SK-N-SH treated with all-trans-retinoic acid at 6 μM for 48 hours (cell line): ENCODE measurements around the gene FANCD2.
A peak's percentile ranks its signal among the peaks of the same experiment; 100 is the strongest.

ENCODE experiments used
- ATAC-seq: fragments of 200-7000 bp; cut with Tn5 transposase; 3 replicates; pipeline ENCODE4 v1.9.1; 2020; ENCODE audit warnings: mild to moderate bottlenecking, moderate library complexity
- BACH2 ChIP-seq: fragments of 250-450 bp; sonication (Bioruptor Pico); IDR thresholded peaks from 2 replicates; pipeline ENCODE4 v1.9.0; 2021; ENCODE audit warnings: mild to moderate bottlenecking, borderline replicate concordance
- CREB5 ChIP-seq: fragments of 250-450 bp; sonication (Bioruptor Pico); IDR thresholded peaks from 2 replicates; pipeline ENCODE4 v1.5.1; 2020; ENCODE audit warnings: low read depth, mild to moderate bottlenecking, moderate library complexity
- CSDC2 ChIP-seq: fragments of 250-450 bp; sonication (Bioruptor Pico); IDR thresholded peaks from 2 replicates; pipeline ENCODE4 v1.5.0; 2020; ENCODE audit warnings: mild to moderate bottlenecking, moderate library complexity
- CSRNP3 ChIP-seq: fragments of 250-450 bp; sonication (Bioruptor Pico); IDR thresholded peaks from 2 replicates; pipeline ENCODE4 v1.5.1; 2021; ENCODE audit warnings: mild to moderate bottlenecking, moderate library complexity
- ESRRG ChIP-seq: fragments of 250-450 bp; sonication (Bioruptor Pico); IDR thresholded peaks from 2 replicates; pipeline ENCODE4 v1.6.1; 2021; ENCODE audit warnings: mild to moderate bottlenecking
- GLIS3 ChIP-seq: fragments of 250-450 bp; sonication (Bioruptor Pico); IDR thresholded peaks from 2 replicates; pipeline ENCODE4 v1.5.0; 2020; ENCODE audit warnings: mild to moderate bottlenecking, moderate library complexity
- ISL1 ChIP-seq: fragments of 250-450 bp; sonication (Bioruptor Pico); IDR thresholded peaks from 2 replicates; pipeline ENCODE4 v2.1.2; 2022; ENCODE audit warnings: mild to moderate bottlenecking, moderate library complexity
- OSR1 ChIP-seq: fragments of 250-450 bp; sonication (Bioruptor Pico); IDR thresholded peaks from 2 replicates; pipeline ENCODE4 v1.8.0; 2022; ENCODE audit warnings: moderate library complexity, mild to moderate bottlenecking, inconsistent platforms
- PATZ1 ChIP-seq: fragments of 250-450 bp; sonication (Bioruptor Pico); IDR thresholded peaks from 2 replicates; pipeline ENCODE4 v1.8.0; 2020; ENCODE audit warnings: mild to moderate bottlenecking, moderate library complexity, borderline replicate concordance
- POU6F1 ChIP-seq: fragments of 250-450 bp; sonication (Bioruptor Pico); IDR thresholded peaks from 2 replicates; pipeline ENCODE4 v1.8.0; 2021; ENCODE audit warnings: low read depth, mild to moderate bottlenecking, moderate library complexity, borderline replicate concordance
- PPARA ChIP-seq: fragments of 250-450 bp; sonication (Bioruptor Pico); IDR thresholded peaks from 2 replicates; pipeline ENCODE4 v1.5.0; 2020; ENCODE audit warnings: mild to moderate bottlenecking, borderline replicate concordance
- RARB ChIP-seq: fragments of 250-450 bp; sonication (Bioruptor Pico); IDR thresholded peaks from 2 replicates; pipeline ENCODE4 v1.8.0; 2021; ENCODE audit warnings: mild to moderate bottlenecking, moderate library complexity
- SNAI2 ChIP-seq: fragments of 250-450 bp; sonication (Bioruptor Pico); IDR thresholded peaks from 2 replicates; pipeline ENCODE4 v1.5.0; 2020; ENCODE audit warnings: mild to moderate bottlenecking, moderate library complexity
- TCF4 ChIP-seq: fragments of 250-450 bp; sonication (Bioruptor Pico); IDR thresholded peaks from 2 replicates; pipeline ENCODE4 v1.8.0; 2021; ENCODE audit warnings: mild to moderate bottlenecking, moderate library complexity, borderline replicate concordance
- TOX ChIP-seq: fragments of 250-450 bp; sonication (Bioruptor Pico); IDR thresholded peaks from 2 replicates; pipeline ENCODE4 v1.8.0; 2021; ENCODE audit warnings: mild to moderate bottlenecking, moderate library complexity, borderline replicate concordance
- ZC3H10 ChIP-seq: fragments of 250-450 bp; sonication (Bioruptor Pico); IDR thresholded peaks from 2 replicates; pipeline ENCODE4 v1.5.1; 2021; ENCODE audit warnings: mild to moderate bottlenecking, moderate library complexity
- ZFP3 ChIP-seq: fragments of 250-450 bp; sonication (Bioruptor Pico); IDR thresholded peaks from 2 replicates; pipeline ENCODE4 v1.5.0; 2020; ENCODE audit warnings: mild to moderate bottlenecking, moderate library complexity
- ZFP30 ChIP-seq: fragments of 450-650 bp; formaldehyde crosslinking; IDR thresholded peaks from 2 replicates; pipeline ENCODE4 v1.5.0; 2022; ENCODE audit warnings: mild to moderate bottlenecking, moderate library complexity
- ZNF565 ChIP-seq: fragments of 450-650 bp; formaldehyde crosslinking; conservative IDR thresholded peaks from 2 replicates; pipeline ENCODE4 v1.5.0; 2020; ENCODE audit warnings: low read depth, mild to moderate bottlenecking, moderate library complexity
- ZNF70 ChIP-seq: fragments of 450-650 bp; formaldehyde crosslinking; IDR thresholded peaks from 2 replicates; pipeline ENCODE4 v1.5.0; 2020; ENCODE audit warnings: mild to moderate bottlenecking, moderate library complexity
- ZNF8 ChIP-seq: fragments of 450-650 bp; formaldehyde crosslinking; IDR thresholded peaks from 2 replicates; pipeline ENCODE4 v1.5.0; 2020; ENCODE audit warnings: mild to moderate bottlenecking, moderate library complexity

Gene FANCD2

GRCh38 chr3:9978710-9979305 lies 47.4 kb upstream of the FANCD2 start (continued):
- TF ChIP-seq ZFP30 (CRISPR knock-in tag) (no peak), SNAI2 (CRISPR knock-in tag) (no peak), ZNF8 (CRISPR knock-in tag) (no peak), ZFP3 (no peak), RARB (no peak)

- no peak for ATAC-seq
- TF ChIP-seq ZFP3 (no peak), CSRNP3 (CRISPR knock-in tag) (no peak), OSR1 (CRISPR knock-in tag) (no peak), SNAI2 (CRISPR knock-in tag) (no peak), ZNF70 (CRISPR knock-in tag) (no peak), GLIS3 (CRISPR knock-in tag) (no peak)
These were observed 46.0 kb upstream of the FANCD2 start for GRCh38 chr3:9980251-9980650.

- TF ChIP-seq BACH2 (CRISPR knock-in tag), result no peak
- no peak for TF ChIP-seq ZNF565 (CRISPR knock-in tag)
- TF ChIP-seq CSDC2, result no peak
- no peak for TF ChIP-seq POU6F1 (CRISPR knock-in tag)
- TF ChIP-seq GLIS3 (CRISPR knock-in tag), result no peak
- no peak for TF ChIP-seq ISL1 (CRISPR knock-in tag)
- no peak for TF ChIP-seq CSRNP3 (CRISPR knock-in tag)
- no peak for TF ChIP-seq ZC3H10 (CRISPR knock-in tag)
- TF ChIP-seq PPARA (CRISPR knock-in tag), result no peak
- TF ChIP-seq SNAI2 (CRISPR knock-in tag), result no peak
- no peak for TF ChIP-seq ESRRG (CRISPR knock-in tag)
- TF ChIP-seq PATZ1, result no peak
- no peak for TF ChIP-seq TCF4 (CRISPR knock-in tag)
- no peak for TF ChIP-seq OSR1 (CRISPR knock-in tag)
- TF ChIP-seq ZFP3, result no peak
- TF ChIP-seq CREB5 (CRISPR knock-in tag), result no peak
- no peak for TF ChIP-seq TOX (CRISPR knock-in tag)
- TF ChIP-seq ZNF70 (CRISPR knock-in tag), result no peak
- ATAC-seq, result peak; percentile 68
These were observed 40.0 kb upstream of the FANCD2 start for GRCh38 chr3:9986230-9986725.
